HG03060 (cell line): Measurements from ENCODE around the gene MSI2.

Source experiments
- ATAC-seq: cut with Tn5 transposase; IDR thresholded peaks from one replicate; pipeline ENCODE4 v1.9.1; 2021; ENCODE audit warnings: low read depth, moderate number of reproducible peaks; ENCODE audit not compliant: unreplicated experiment

Gene MSI2

GRCh38 chr17:57639381-57639780 is 383.1 kb downstream of the MSI2 start:
- ATAC-seq: no peak

DNA sequence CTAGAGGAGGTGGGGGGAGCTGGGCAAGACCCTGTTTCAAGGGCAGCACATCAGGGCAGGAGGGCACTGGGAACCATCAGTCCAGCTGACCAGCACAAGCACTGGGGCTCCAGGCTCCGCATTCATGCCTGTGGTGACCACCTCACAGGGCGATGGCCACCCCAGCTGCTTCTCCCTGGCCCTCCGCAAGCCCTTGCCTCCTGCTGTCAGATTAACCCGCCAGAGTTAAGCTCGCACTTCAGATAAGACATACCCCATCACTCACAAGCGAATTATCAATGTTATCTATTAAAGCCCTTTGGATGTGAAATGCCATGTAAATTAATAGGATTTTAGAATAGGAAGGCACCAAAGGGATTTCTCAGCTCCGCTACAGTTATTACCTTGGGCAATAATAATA is 383.8 kb downstream of the MSI2 start:
- no peak for ATAC-seq

DNA sequence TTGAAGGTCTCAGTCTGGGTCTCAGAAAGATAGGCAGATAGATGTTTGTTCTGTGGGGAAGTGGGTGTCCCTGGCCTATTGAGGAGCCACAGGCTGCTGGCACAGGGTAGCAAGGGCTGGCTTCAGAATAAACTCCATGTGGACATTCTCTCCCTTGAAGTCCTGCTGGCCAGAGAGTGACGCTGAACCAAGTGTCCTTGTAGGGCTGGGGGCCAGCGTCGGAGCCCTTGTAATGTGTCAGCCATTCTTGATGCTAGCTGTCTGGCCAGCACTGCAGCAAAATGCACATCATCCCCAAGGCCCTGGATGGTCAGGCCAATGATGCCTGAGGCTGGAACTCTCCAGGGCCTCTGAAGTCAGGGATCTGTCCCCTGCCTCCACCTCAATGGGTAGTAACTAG is 385.4 kb downstream of the MSI2 start:
- no peak for ATAC-seq

DNA sequence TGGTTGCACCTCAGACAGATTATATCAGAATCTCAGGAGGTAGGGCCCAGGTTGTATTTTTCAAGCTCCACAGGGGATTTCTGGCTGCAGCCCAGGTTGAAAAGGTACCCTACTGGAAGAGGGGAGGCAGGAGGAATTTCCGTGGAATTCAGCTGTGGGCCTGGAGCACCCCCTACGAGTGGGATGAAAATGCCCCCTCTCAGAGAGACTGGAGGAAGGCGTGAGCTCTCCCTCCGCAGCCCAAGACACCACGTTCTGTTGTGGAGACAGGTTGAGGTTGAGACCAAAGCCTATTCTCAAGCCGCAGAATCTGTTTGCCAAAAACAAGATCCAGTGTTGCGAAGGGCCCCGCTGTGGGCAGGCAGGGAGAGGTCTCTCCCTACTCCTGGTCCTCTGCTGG is 386.7 kb downstream of the MSI2 start:
- ATAC-seq: no peak

DNA sequence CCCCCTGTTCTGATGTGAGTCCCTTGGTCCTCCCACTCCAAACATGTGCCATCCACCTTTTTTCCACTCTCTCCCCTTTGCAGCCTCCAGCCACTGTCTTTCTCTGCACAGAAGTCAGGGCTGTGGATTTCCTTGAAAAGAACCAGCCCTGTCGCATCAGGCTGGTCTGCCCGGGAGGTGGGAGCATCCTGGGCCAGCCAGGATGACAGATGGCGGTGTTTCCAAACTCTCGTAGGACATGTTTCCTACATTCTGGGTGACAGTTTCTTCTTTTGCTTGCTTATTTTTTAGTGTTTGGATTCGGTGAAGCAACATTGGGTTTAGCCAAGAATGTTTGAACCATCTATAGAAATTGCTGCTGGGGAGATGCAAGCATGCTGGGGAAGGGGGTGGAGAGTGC is 388.0 kb downstream of the MSI2 start:
- no peak for ATAC-seq

DNA sequence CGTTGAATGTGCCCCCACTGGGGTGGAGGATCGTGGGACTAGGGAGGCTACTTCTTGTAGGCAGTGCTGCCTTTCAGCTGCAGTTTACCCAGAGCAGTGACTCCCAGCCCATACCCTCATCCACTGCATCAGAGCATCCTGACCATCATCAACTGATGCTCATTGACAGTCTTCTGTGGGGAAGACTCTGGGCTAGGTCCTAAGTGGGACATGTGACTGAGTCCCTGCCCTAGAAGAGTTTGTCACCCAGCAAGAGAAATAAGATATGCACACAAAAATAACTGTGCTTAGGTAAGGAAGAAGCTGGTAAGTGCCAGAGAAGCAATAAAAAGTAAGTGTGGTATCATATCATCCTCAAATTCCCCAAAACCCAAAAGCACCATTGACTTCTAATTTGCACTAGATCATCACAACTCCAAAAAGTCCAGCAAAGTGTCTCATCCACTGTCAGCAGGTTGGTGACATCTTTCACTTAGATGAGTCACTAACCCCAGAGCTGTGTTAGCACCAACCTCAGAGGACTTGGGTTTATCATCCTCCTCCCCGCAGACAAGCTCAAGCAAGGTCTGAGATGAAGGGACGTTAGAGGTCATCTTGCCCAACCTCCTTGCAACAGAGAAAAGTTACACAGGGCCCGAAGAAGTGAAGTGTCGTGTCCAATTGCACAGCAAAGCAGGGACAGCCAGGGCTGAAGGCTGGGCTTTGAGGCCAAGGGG is 389.8 kb downstream of the MSI2 start:
- no peak for ATAC-seq

DNA sequence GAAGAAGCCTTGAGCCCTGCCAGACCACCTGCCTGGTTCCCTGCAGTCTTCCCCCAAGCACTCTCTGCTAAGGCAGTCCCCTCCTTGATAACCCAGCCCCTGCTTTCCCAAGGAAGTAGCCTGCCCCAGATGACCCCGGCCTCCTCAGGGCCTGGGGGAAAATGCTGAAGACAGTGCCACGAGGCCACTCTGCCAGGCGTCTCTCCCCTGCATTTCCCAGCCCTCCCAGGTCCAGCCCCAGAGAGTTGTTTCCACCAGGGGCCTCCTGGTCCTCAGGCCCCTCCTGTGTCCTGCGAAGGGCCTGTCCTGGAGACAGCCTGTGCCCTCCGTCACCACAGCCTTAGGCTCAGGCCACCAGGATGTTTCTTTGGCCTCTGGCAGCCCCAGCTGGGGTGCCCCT is 392.4 kb downstream of the MSI2 start:
- ATAC-seq: no peak

GRCh38 chr17:57649191-57649590 is 392.9 kb downstream of the MSI2 start:
- ATAC-seq: no peak

GRCh38 chr17:57649731-57650484 is 393.6 kb downstream of the MSI2 start:
- no peak for ATAC-seq

GRCh38 chr17:57650548-57650947 is 394.2 kb downstream of the MSI2 start:
- ATAC-seq: no peak

DNA sequence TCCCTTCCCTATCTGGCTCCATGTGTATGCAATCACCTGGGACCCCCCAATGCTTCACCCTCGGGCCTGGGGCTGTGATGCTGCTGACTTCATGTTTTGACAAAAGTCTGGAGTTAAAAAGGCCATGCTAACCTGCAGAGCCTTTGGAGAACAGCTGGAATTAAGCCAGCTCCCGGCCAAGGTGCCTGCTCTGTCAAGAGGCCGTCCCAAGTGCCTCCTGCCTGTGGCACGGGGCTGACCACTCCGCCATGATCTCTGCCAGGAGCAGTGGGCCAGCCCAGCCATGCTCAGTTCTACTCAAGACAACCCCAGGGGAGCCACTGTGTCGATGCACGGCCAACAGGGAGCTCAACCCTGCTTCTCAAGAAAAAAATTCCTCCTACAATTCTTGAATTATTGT is 395.1 kb downstream of the MSI2 start:
- ATAC-seq: no peak

DNA sequence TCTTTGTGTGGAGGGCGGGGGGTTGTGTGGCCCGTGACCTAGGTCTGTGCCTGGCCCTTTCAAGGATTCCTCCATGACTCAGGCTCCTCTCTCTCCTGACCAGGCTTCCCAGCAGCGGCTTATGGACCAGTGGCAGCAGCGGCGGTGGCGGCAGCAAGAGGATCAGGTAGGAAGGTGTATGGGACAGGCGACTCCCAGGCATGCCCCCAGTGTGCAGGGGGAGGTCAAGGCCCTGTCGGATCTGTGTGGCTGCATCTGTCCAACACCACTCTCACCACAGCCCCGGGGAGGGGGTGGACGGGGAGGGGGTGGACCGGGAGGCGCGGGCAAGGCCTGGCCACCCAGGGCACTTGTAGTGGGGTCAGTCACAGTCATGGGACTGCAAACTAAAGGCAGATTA is 395.7 kb downstream of the MSI2 start:
- no peak for ATAC-seq

DNA sequence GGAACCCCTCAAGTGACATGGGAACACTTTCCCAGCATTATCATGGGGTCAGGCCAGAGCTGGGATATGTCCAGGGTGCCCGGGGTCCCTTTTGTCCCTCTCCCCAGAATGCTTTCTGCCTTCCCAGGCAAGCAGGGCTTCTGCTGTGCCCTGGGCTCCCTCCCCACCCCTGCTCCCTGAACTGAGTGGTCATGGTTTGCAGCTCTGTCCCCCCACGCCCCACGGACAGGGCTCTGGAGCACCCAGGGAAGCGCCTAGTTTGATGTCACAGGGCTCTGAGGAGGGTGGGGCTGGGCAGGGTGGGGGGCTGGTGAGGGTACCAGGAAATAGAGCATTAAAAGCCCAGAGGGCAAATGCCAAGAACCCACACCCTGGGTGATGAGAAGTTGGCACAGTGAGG is 396.5 kb downstream of the MSI2 start:
- no peak for ATAC-seq

DNA sequence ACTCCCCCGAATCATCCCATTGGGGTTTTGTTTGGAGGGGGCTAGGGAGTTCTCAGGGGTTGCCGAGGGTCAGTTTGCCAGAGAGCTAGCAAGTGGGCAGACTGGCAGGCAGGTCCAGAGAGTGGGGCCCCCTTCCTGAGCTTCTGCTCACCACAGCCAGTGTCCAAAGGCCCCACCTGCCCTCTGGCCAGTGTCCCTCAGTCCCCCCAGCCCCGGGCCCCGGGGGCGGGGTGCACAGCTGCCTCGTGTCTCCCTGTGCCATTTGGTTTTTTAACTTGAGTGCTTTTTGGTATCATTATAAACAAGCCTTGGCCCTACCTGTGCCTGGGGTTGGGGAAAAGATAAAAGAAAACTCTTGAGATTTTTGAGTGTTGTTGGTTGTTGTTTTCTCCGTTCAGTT is 397.0 kb downstream of the MSI2 start:
- ATAC-seq: no peak

GRCh38 chr17:57654040-57654775 is 397.9 kb downstream of the MSI2 start:
- no peak for ATAC-seq

- no peak for ATAC-seq
Observed at GRCh38 chr17:57655553-57655952, 399.2 kb downstream of the MSI2 start.

DNA sequence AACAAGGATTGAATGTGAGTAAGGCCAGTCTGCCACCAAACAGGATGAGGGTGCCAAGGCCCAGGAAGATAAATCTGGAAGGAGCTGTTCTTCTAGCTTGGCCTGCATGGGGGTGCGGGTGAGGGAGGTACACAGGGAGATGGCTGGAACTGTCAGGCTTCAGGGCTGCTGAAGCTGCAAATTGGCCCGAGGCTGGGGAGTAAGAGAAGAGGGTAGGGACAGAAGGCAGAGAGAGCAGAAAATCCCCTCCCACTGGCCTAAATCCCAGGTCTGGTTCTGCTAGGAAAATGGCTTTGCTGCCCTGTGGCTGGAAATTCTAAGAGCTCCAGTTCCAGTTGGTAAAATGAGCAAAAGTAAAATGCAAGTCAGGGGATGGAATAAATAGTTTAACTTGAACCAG is 400.9 kb downstream of the MSI2 start:
- ATAC-seq: no peak

GRCh38 chr17:57662041-57662440 is 405.7 kb downstream of the MSI2 start:
- ATAC-seq: no peak

GRCh38 chr17:57662644-57663308 is 406.5 kb downstream of the MSI2 start:
- no peak for ATAC-seq

- no peak for ATAC-seq
Observed at GRCh38 chr17:57663326-57664070, 407.2 kb downstream of the MSI2 start.
